GM19025 (cell line): ENCODE results near the gene PUM2.
"Not testable (repeated sequence)": the region's sequence is repeated elsewhere in the genome, so short reads cannot be mapped to it uniquely, and the experiment has no call there.

Experiments
- ATAC-seq: cut with Tn5 transposase; IDR thresholded peaks from one replicate; pipeline ENCODE4 v1.9.1; 2021; ENCODE audit warnings: mild to moderate bottlenecking, low read depth, moderate library complexity; ENCODE audit not compliant: unreplicated experiment

PUM2 gene

GRCh38 chr2:20370191-20370590, 19.5 kb upstream of the PUM2 start:
- ATAC-seq: no peak

GRCh38 chr2:20369366-20369765, 18.7 kb upstream of the PUM2 start:
- no peak for ATAC-seq

- ATAC-seq: no peak
Measured at GRCh38 chr2:20368706-20369105, 18.1 kb upstream of the PUM2 start.

- ATAC-seq: not testable (repeated sequence)
Measured at GRCh38 chr2:20367929-20368328, 17.3 kb upstream of the PUM2 start.

- no peak for ATAC-seq
Measured at GRCh38 chr2:20366672-20367116, 16.1 kb upstream of the PUM2 start.

GRCh38 chr2:20365249-20365817, 14.7 kb upstream of the PUM2 start:
- peak; percentile 82 for ATAC-seq

- no peak for ATAC-seq
Measured at GRCh38 chr2:20363578-20363977, 12.9 kb upstream of the PUM2 start.

- no peak for ATAC-seq
Measured at GRCh38 chr2:20362701-20363435, 12.2 kb upstream of the PUM2 start.

GRCh38 chr2:20361893-20362292, 11.2 kb upstream of the PUM2 start:
- ATAC-seq: no peak

- ATAC-seq: no peak
Measured at GRCh38 chr2:20359096-20359495, 8.5 kb upstream of the PUM2 start.

- no peak for ATAC-seq
Measured at GRCh38 chr2:20357638-20358389, 7.2 kb upstream of the PUM2 start.

GRCh38 chr2:20356042-20356441, 5.4 kb upstream of the PUM2 start:
- no peak for ATAC-seq

- no peak for ATAC-seq
Measured at GRCh38 chr2:20355131-20355530, 4.5 kb upstream of the PUM2 start.

- no peak for ATAC-seq
Measured at GRCh38 chr2:20353241-20353992, 2.8 kb upstream of the PUM2 start.

GRCh38 chr2:20352581-20353216, 2.1 kb upstream of the PUM2 start:
- ATAC-seq: no peak

- ATAC-seq: no peak
Measured at GRCh38 chr2:20352230-20352578, 1.6 kb upstream of the PUM2 start.

GRCh38 chr2:20351555-20352229, 1.0 kb upstream of the PUM2 start:
- no peak for ATAC-seq

- ATAC-seq: peak; percentile 18
Measured at GRCh38 chr2:20350041-20350712, 467 bp downstream of the PUM2 start.

- ATAC-seq: no peak
Measured at GRCh38 chr2:20349513-20349921, 1.1 kb downstream of the PUM2 start.
